Left ventricle myocardium inferior (tissue), 1 donor: ENCODE results near the gene CSMD2. TPM values are rescaled to one million over a fixed set of nuclear protein-coding genes. Genes with fewer than 3 reads are reported as not detected.

Experiments used
- DNase-seq: peaks from one replicate; pipeline ENCODE4 v3.0.0-alpha.2; 2020
- H3K27ac ChIP-seq: fragments of 200-600 bp; replicated peaks from 2 replicates; pipeline ENCODE4 v1.8.0; 2021
- H3K27me3 ChIP-seq: fragments of 200-600 bp; 2 replicates; pipeline ENCODE4 v1.8.0; 2021; ENCODE audit warnings: low read depth
- H3K36me3 ChIP-seq: fragments of 200-600 bp; 2 replicates; pipeline ENCODE4 v1.8.0; 2021
- H3K4me1 ChIP-seq: fragments of 200-600 bp; 2 replicates; pipeline ENCODE4 v1.8.0; 2021
- H3K4me3 ChIP-seq: fragments of 200-600 bp; 2 replicates; pipeline ENCODE4 v1.8.0; 2021; ENCODE audit warnings: mild to moderate bottlenecking, moderate library complexity
- H3K9me3 ChIP-seq: fragments of 200-600 bp; replicated peaks from 2 replicates; pipeline ENCODE4 v1.8.0; 2021
- CTCF ChIP-seq: fragments of 200-600 bp; IDR thresholded peaks from 2 replicates; pipeline ENCODE4 v1.8.0; 2021; ENCODE audit warnings: antibody characterized with exemption, mild to moderate bottlenecking, borderline replicate concordance
- intact Hi-C: fragments of 100-400 bp; cut with micrococcal nuclease; formaldehyde crosslinking; loops from one replicate; pipeline ENCODE4 v1.11.0; 2022
- total RNA-seq: library from RNA; stranded (reverse); fragmentation: NEBNext Ultra II Directional; extraction: Animal tissue kit (Norgen Biotek cat#: 25700); gene quantifications from one replicate; pipeline ENCODE4 v1.2.1, GENCODE V29; 2021
- donor health status: DM: no; HTN: yes; CAD: no; lungs with severe emphysema.

The CSMD2 gene
- total RNA-seq, 1 donor from 2014 or later: 0.14 TPM

DNA sequence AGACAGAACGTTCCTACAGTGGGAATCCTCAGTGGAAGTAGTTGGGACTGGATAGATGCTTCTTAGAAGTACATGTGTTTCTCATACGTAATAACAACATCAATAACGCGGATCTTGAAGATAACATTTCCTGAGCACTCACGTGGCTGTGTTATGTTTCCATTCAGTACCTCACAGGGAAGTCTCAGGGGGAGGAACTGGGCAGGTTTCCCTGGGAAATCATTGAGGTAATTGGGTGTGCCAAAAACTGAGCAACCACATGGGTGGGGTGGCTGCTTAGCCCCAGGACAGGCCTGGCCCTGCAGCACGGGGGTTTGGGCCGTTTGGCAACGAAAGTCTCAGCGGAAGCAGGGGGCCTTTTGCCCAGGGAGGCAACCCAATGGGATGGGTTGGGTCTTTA is 558.8 kb downstream of the CSMD2 start:
- no peak for TF ChIP-seq CTCF
- intact Hi-C loops: no loop called here
- DNase-seq: peak; percentile 63

GRCh38 chr1:33602271-33602670 is 562.8 kb downstream of the CSMD2 start:
- DNase-seq: no peak
- no peak for TF ChIP-seq CTCF
- Histone ChIP-seq H3K9me3 (no peaks in the 10 kb centered on the region), H3K36me3 (no peaks in the 10 kb centered on the region), H3K4me1 (peaks cover 30% of the 10 kb centered on the region), H3K27ac (no peak overlapping the region), H3K4me3 (no peak overlapping the region), H3K27me3 (no peaks in the 10 kb centered on the region)
- intact Hi-C loops: no loop called here

More for the DNA sequence above, 558.8 kb downstream of the CSMD2 start:
- no peak overlapping the region for H3K4me3 ChIP-seq
- H3K27ac ChIP-seq: peak overlapping the region; percentile 90
- H3K36me3 ChIP-seq: no peaks in the 10 kb centered on the region
- H3K27me3 ChIP-seq: no peaks in the 10 kb centered on the region
- H3K9me3 ChIP-seq: no peaks in the 10 kb centered on the region
- peaks cover 37% of the 10 kb centered on the region for H3K4me1 ChIP-seq

GRCh38 chr1:33601751-33602150 is 563.3 kb downstream of the CSMD2 start:
- no peak for DNase-seq
- no peaks in the 10 kb centered on the region for H3K27me3 ChIP-seq
- no peak overlapping the region for H3K27ac ChIP-seq
- H3K36me3 ChIP-seq: no peaks in the 10 kb centered on the region
- peaks cover 25% of the 10 kb centered on the region for H3K4me1 ChIP-seq
- no peaks in the 10 kb centered on the region for H3K9me3 ChIP-seq
- intact Hi-C loops: no loop called here
- TF ChIP-seq CTCF: no peak
- no peak overlapping the region for H3K4me3 ChIP-seq

DNA sequence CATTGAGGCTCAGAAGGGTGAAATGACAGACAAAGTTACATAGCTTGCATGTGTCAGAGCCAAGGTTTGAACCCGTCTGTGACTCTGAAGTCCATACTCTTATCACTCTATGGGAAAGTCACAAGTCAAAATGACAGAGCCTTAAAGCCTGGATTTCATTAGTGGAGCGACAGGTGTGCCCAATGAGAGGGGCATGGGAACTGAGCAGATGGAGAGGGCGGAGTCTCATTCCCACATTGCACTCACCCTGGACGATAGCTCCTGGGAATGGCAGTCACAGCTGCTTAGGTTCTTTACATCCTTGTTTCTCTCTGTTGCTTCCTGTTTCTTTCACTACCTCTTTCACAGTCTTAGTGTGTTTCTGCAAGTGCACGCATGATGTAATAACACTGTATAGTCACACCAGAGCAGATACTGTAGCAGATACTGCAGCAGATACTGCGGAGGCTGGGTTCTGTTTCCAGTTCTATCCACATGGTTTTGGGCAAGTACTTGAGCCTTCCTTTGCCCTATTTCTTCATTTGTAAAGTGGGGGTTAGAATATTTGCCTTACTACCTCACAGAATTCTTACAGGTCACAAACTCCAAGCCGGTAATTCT is 565.4 kb downstream of the CSMD2 start:
- intact Hi-C loops: no loop called here
- no peaks in the 10 kb centered on the region for H3K27me3 ChIP-seq
- no peaks in the 10 kb centered on the region for H3K9me3 ChIP-seq
- H3K4me1 ChIP-seq: peaks cover 6% of the 10 kb centered on the region
- no peaks in the 10 kb centered on the region for H3K36me3 ChIP-seq
- no peak overlapping the region for H3K4me3 ChIP-seq
- DNase-seq: no peak
- TF ChIP-seq CTCF: no peak
- H3K27ac ChIP-seq: no peak overlapping the region

- no peaks in the 10 kb centered on the region for H3K27me3 ChIP-seq
- no peak for TF ChIP-seq CTCF
- no peak for DNase-seq
- H3K27ac ChIP-seq: no peak overlapping the region
- no peaks in the 10 kb centered on the region for H3K9me3 ChIP-seq
- no peaks in the 10 kb centered on the region for H3K36me3 ChIP-seq
- peaks cover 4% of the 10 kb centered on the region for H3K4me1 ChIP-seq
- intact Hi-C loops: no loop called here
- H3K4me3 ChIP-seq: no peak overlapping the region
Observed at GRCh38 chr1:33588726-33589125, 576.3 kb downstream of the CSMD2 start.
